ENCODE measurements around the gene GRIN1. TPM values are rescaled to one million over a fixed set of nuclear protein-coding genes. Genes with fewer than 3 reads are reported as not detected.

Gene GRIN1
- total and polyA plus RNA-seq, 2 donors (not counting 1 experiment from before 2014, with no cell fraction given), result 0.04 TPM; not detected in 1

DNA sequence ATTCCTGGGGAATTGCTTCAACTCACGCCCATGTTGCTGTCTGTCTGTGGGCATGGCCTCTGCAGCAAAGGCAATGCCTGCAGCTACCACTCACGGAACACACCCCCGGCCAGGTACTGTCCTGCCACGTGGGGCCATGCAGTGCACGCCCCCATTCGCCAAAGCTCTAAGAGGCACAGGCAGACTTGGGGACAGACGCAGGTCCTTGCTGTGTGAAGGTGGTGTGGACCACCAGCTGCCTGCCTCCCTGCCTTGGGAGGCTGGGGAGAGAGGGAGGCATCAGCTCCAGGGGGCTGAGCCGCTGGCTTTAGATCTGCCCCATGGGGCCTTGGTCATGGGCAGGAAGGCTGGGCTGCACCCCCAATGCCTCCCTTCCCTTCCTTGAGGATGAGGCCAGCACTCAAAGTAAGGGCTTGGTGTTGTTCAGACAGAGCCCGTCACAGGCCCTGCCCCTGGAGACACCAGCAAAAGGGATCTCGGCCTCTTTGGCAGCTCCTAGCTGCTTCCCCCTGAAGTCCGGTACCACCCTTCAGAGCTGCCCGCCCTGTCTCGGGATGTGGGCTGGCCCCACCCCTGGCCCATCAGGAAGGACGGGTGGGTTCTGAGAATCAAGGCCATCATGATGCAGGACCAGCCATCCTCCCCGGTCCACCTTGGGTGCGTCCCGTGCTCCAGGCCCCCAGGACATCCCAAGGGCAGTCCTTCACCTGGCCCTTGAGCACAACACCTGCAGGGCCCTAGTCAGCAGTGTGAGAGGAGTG lies 2.3 kb downstream of the GRIN1 start:
- no peak overlapping the region for H3K4me3 Mint-ChIP-seq
- no peak overlapping the region for H3K27ac Mint-ChIP-seq
- ATAC-seq (ENCODE audit: low read depth) (no peak), DNase-seq (no peak)
- Histone ChIP-seq H2AFZ (ENCODE audit: insufficient read depth, low read depth, low read length, poor library complexity, severe bottlenecking) (no peak overlapping the region), H3K4me3 (ENCODE audit: control extremely low read depth in 1 of 5, extremely low read depth in 1 of 5, insufficient read depth in 1 of 5, low read depth in 2 of 5, low read length in 4 of 5) (no peak overlapping the region), H3K4me2 (replicated peaks; ENCODE audit: low read depth, low read length, poor library complexity, severe bottlenecking) (no peak overlapping the region), H3K4me1 (ENCODE audit: control insufficient read depth in 2 of 2, insufficient read depth in 2 of 2, low read length in 2 of 2) (peaks cover 11 to 14% of the 10 kb centered on the region in 2 donors), H3K9ac (ENCODE audit: low read length) (no peak overlapping the region), H3K27ac (ENCODE audit: low read length in 2 of 2) (no peak overlapping the region), H3K79me2 (ENCODE audit: control insufficient read depth, insufficient read depth, low read length) (no peaks in the 10 kb centered on the region), H3K27me3 (replicated peaks in 1 of 4; ENCODE audit: control extremely low read depth in 1 of 4, control insufficient read depth in 3 of 4, insufficient read depth in 4 of 4, low read length in 3 of 4) (peaks cover 0 to 76% (median 33%) of the 10 kb centered on the region in 4 experiments), H4K20me1 (ENCODE audit: control insufficient read depth, insufficient read depth, low read length, poor library complexity, severe bottlenecking) (no peaks in the 10 kb centered on the region), H3K9me3 (ENCODE audit: control extremely low read depth in 1 of 3, control insufficient read depth in 2 of 3, insufficient read depth in 1 of 3, low read length in 2 of 3) (peaks cover 0 to 33% (median 0%) of the 10 kb centered on the region in 3 donors), H3K36me3 (replicated peaks in 1 of 2; ENCODE audit: control extremely low read depth in 1 of 2, control insufficient read depth in 1 of 2, extremely low read depth in 1 of 2, insufficient read depth in 2 of 2, low read length in 1 of 2) (no peaks in the 10 kb centered on the region)
- 86% methylated on average over 17 of the region's 17 CpGs for WGBS (ENCODE audit: insufficient coverage)
- intact Hi-C loops (cut with micrococcal nuclease), result no loop called here
- H3K9me3 Mint-ChIP-seq (ENCODE audit: insufficient read depth), result no peaks in the 10 kb centered on the region
- peaks cover 49% of the 10 kb centered on the region for H3K27me3 Mint-ChIP-seq
- no peaks in the 10 kb centered on the region for H3K4me1 Mint-ChIP-seq
- CTCF ChIA-PET, result interaction anchor here (1.0 to 1.7 kb wide), 3 partner anchors 10 to 95 kb away, joined by 3 to 5 read pairs (median 3); partner anchors contain the start of gene NPDC1
- POLR2A ChIA-PET, result no interaction called here
- TF ChIP-seq, protein P1, sequence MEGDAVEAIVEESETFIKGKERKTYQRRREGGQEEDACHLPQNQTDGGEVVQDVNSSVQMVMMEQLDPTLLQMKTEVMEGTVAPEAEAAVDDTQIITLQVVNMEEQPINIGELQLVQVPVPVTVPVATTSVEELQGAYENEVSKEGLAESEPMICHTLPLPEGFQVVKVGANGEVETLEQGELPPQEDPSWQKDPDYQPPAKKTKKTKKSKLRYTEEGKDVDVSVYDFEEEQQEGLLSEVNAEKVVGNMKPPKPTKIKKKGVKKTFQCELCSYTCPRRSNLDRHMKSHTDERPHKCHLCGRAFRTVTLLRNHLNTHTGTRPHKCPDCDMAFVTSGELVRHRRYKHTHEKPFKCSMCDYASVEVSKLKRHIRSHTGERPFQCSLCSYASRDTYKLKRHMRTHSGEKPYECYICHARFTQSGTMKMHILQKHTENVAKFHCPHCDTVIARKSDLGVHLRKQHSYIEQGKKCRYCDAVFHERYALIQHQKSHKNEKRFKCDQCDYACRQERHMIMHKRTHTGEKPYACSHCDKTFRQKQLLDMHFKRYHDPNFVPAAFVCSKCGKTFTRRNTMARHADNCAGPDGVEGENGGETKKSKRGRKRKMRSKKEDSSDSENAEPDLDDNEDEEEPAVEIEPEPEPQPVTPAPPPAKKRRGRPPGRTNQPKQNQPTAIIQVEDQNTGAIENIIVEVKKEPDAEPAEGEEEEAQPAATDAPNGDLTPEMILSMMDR (IDR thresholded peaks at IDR 0.05), result no peak
- TF ChIP-seq EZH2 (IDR thresholded peaks at IDR 0.05; ENCODE audit: borderline replicate concordance, insufficient read depth, low read depth, low read length, poor library complexity, severe bottlenecking), result no peak
